ENCODE measurements around the gene CDC42SE2. TPM values are rescaled to one million over a fixed set of nuclear protein-coding genes. Genes with fewer than 3 reads are reported as not detected.
A peak's percentile ranks its signal among the peaks of the same experiment; 100 is the strongest.
"Not testable (repeated sequence)": the region's sequence is repeated elsewhere in the genome, so short reads cannot be mapped to it uniquely, and the experiment has no call there.

Gene CDC42SE2
- total RNA-seq, 2 experiments from 2014 or later = 115 to 126 TPM

DNA sequence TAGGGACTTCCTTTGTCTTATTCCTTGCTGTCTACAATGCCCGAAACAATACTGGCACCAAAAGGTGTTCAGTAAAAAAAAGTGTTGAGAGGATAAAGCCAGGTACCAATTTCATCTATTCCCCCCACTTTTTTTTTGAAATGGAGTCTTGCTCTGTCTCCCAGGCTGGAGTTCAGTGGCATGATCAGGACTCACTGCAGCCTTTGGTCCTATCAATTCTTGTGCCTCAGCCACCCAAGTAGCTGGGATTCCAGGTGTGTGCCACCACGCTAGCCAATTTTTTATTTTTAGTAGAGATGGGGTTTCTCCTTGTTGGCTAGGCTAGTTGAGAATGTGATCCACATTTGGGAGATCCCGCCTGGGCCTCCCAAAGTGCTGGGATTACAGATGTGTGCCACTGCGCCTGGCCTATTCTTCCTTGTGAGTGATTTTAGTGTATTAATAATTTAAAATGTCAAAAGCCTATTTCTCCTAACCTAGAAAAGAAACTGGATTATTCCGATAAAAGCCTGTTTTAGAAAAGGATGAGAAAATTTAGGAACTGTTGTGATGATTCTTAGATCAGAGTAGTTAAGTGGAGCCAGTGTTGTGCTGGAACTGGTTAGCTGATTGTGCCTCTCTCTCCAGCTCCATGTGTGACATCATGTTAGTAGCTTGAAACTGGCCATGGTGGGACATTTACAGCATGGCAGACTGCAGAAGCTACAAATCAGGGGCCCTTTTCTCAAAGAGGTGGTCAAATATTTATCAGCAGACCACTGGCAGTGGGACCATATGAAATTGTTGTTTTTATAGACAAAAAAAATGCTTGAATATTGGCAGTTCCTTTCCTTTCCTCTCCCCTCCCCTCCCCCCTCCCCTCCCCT is 14.3 kb downstream of the CDC42SE2 start:
- peak; percentile 14 for ATAC-seq
- CTCF ChIA-PET = interaction anchor here (0.6 to 1.5 kb wide), 3 partner anchors 13 to 105 kb away, joined by 3 to 5 read pairs (median 3); no protein-coding TSS in a partner anchor
- Mint-ChIP-seq H3K36me3 (ENCODE audit: low read depth) (peaks cover 56% of the 10 kb centered on the region), H3K9me3 (ENCODE audit: insufficient read depth) (no peaks in the 10 kb centered on the region), H3K4me3 (no peak overlapping the region), H3K27ac (peak overlapping the region; percentile 87), H3K4me1 (ENCODE audit: low read depth) (peaks cover 85% of the 10 kb centered on the region), H3K27me3 (ENCODE audit: low read depth) (no peaks in the 10 kb centered on the region)
- POLR2A ChIA-PET = interaction anchor here (1.5 to 7.4 kb wide), 2 partner anchors 13 to 113 kb away, joined by 3 to 84 read pairs; partner anchors contain the start of gene CDC42SE2
- DNase-seq = no peak

DNA sequence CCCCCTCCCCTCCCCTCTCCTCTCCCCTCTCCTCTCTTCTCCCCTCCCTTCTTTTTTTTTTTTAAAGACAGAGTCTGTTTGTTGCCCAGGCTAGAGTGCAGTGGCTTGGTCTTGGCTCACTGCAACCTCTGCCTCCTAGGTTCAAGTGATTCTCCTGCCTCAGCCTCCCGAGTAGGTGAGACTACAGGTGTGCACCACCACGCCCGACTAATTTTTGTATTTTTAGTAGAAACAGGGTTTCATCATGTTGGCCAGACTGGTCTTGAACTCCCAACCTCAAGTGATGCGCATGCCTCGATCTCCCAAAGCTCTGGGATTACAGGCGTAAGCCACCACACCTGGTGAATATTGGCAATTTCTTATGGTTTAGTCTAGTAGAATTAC is 14.9 kb downstream of the CDC42SE2 start:
- H3K27me3 Mint-ChIP-seq (ENCODE audit: low read depth); ATAC-seq; DNase-seq; H3K9me3 Mint-ChIP-seq (ENCODE audit: insufficient read depth): not testable (repeated sequence)
- Mint-ChIP-seq H3K4me1 (ENCODE audit: low read depth) (peaks cover 90% of the 10 kb centered on the region), H3K4me3 (peak overlapping the region; percentile 32), H3K36me3 (ENCODE audit: low read depth) (peaks cover 62% of the 10 kb centered on the region), H3K27ac (peak overlapping the region; percentile 83)
- ChIA-PET POLR2A (interaction anchor here (7.4 kb wide), 1 partner anchor 14 kb away, joined by 84 read pairs; the partner anchor contains the start of gene CDC42SE2), CTCF (interaction anchor here (1.5 to 4.0 kb wide), 2 partner anchors 13 to 103 kb away, joined by 5 to 24 read pairs; no protein-coding TSS in a partner anchor)

DNA sequence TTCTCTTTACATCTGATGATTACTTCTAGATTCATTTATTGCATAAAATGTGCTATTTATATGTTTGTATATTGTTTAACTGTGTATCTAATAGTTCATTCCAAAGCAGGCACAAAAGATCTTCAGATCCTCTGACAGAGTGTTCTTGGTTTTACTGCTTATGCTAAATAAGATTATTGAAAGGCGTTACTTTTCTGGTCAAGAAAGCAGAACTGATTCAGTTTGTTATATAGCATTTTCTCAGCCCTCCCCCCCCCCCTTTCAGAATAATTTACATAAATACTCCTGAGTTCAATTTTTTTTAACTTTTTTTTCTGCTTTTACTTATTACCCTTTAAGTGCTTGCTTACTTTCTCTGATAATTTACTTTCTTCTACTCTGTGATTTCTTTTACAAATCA is 15.4 kb downstream of the CDC42SE2 start:
- peaks cover 62% of the 10 kb centered on the region for H3K36me3 Mint-ChIP-seq (ENCODE audit: low read depth)
- DNase-seq (no peak), ATAC-seq (no peak)
- no peaks in the 10 kb centered on the region for H3K27me3 Mint-ChIP-seq (ENCODE audit: low read depth)
- H3K4me3 Mint-ChIP-seq = peak overlapping the region; percentile 78
- H3K9me3 Mint-ChIP-seq (ENCODE audit: insufficient read depth) = no peaks in the 10 kb centered on the region
- peak overlapping the region; percentile 85 for H3K27ac Mint-ChIP-seq
- POLR2A ChIA-PET = interaction anchor here (2.3 to 2.8 kb wide), 2 partner anchors 10 to 103 kb away, joined by 12 to 13 read pairs; no protein-coding TSS in a partner anchor
- CTCF ChIA-PET = interaction anchor here (1.5 to 4.0 kb wide), 2 partner anchors 14 to 103 kb away, joined by 5 to 24 read pairs; no protein-coding TSS in a partner anchor
- H3K4me1 Mint-ChIP-seq (ENCODE audit: low read depth) = peaks cover 89% of the 10 kb centered on the region

DNA sequence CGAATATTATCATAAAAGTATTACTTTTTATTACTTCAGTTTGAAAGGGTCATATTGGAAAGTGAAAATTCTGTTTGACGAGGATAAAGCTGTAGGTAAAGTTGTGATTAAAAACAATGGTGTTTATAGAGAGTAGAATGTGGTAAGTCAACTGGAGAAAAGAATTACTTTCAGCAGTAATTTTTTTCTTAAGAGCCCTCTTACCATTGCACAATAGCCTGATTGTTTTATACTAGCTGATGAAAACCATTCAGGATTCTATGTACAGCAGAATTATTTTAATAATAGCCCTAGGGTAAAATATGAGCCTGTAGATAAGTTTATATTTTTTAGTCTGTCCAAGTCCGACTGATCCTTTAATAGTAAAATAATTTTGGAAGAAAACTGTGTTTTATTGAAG is 16.6 kb downstream of the CDC42SE2 start:
- Mint-ChIP-seq H3K36me3 (ENCODE audit: low read depth) (peaks cover 69% of the 10 kb centered on the region), H3K4me1 (ENCODE audit: low read depth) (peaks cover 89% of the 10 kb centered on the region), H3K4me3 (peak overlapping the region; percentile 78), H3K27ac (peak overlapping the region; percentile 85), H3K9me3 (ENCODE audit: insufficient read depth) (no peaks in the 10 kb centered on the region), H3K27me3 (ENCODE audit: low read depth) (no peaks in the 10 kb centered on the region)
- ATAC-seq (no peak), DNase-seq (no peak)
- ChIA-PET CTCF (interaction anchor here (1.0 to 4.0 kb wide), 5 partner anchors 8 to 102 kb away, joined by 3 to 24 read pairs (median 6); no protein-coding TSS in a partner anchor), POLR2A (interaction anchor here (0.6 to 3.4 kb wide), 18 partner anchors 8 to 121 kb away, joined by 3 to 53 read pairs (median 4); partner anchors contain the start of gene CDC42SE2)

DNA sequence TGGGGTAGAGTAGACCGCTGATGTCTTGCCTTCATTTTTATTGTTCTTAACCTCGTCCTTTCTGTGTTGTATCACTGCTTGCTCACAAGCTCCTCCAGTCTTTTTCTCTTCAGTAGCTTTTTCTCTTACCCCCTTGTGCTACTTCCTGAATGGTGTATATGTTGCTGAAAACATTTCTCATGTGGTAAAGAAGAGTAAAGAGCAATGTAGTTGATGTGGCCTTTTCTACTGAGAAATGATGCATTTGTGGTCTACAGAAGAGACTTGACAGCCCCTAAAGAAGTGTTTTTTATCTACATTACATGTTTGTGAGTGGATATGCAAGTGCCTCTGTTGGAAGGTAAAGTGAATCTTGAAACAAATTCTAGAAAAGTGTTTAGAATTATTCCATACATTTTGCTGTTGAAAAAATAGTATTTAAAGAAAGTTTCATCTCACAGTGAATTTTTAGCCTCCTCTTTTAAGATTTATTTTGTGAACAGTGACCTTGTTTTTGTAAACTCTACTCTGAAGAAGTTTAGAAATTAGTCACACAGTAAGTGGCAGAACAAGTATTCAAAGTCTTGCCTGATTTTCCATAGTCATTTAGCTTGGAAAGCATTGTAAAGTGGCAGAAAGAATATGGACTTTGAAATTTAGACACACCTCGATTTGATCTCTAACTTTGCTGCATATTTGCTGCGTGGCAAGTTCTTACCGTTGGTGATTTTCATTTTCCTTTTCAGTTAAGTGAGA is 17.4 kb downstream of the CDC42SE2 start:
- Mint-ChIP-seq H3K27me3 (ENCODE audit: low read depth) (no peaks in the 10 kb centered on the region), H3K36me3 (ENCODE audit: low read depth) (peaks cover 71% of the 10 kb centered on the region), H3K4me1 (ENCODE audit: low read depth) (peaks cover 86% of the 10 kb centered on the region), H3K4me3 (peak overlapping the region; percentile 78), H3K27ac (peak overlapping the region; percentile 85), H3K9me3 (ENCODE audit: insufficient read depth) (no peaks in the 10 kb centered on the region)
- ChIA-PET POLR2A (interaction anchor here (0.6 to 3.4 kb wide), 20 partner anchors 8 to 133 kb away, joined by 3 to 53 read pairs (median 4); partner anchors contain the start of gene CDC42SE2), CTCF (interaction anchor here (0.6 to 4.0 kb wide), 6 partner anchors 9 to 121 kb away, joined by 3 to 24 read pairs (median 6); no protein-coding TSS in a partner anchor)
- no peak for DNase-seq
- ATAC-seq = peak; percentile 79

DNA sequence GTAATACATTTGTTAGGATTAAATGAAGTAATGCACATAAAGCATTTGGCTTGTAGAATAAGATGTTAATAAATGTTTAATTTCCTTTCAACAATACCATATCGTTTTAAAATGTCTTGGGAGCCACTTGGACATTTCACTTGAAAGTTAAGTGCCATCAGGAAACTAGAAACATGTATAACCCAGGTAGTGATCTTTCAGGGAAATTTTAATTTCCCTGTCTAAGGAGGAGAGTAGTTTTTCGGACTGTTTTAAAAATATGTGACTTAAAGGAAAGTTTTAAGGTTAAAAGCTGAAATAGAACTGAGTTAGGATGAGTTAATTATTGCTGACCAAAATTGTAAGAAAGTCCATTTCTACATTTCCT is 18.0 kb downstream of the CDC42SE2 start:
- peaks cover 75% of the 10 kb centered on the region for H3K36me3 Mint-ChIP-seq (ENCODE audit: low read depth)
- no peak for ATAC-seq
- ChIA-PET CTCF (interaction anchor here (1.4 to 4.0 kb wide), 3 partner anchors 11 to 100 kb away, joined by 5 to 24 read pairs (median 17); no protein-coding TSS in a partner anchor), POLR2A (interaction anchor here (1.1 to 3.4 kb wide), 5 partner anchors 7 to 112 kb away, joined by 3 to 53 read pairs (median 13); partner anchors contain the start of gene CDC42SE2)
- DNase-seq = no peak
- H3K9me3 Mint-ChIP-seq (ENCODE audit: insufficient read depth) = no peaks in the 10 kb centered on the region
- peaks cover 86% of the 10 kb centered on the region for H3K4me1 Mint-ChIP-seq (ENCODE audit: low read depth)
- no peaks in the 10 kb centered on the region for H3K27me3 Mint-ChIP-seq (ENCODE audit: low read depth)
- peak overlapping the region; percentile 78 for H3K4me3 Mint-ChIP-seq
- H3K27ac Mint-ChIP-seq = peak overlapping the region; percentile 85

DNA sequence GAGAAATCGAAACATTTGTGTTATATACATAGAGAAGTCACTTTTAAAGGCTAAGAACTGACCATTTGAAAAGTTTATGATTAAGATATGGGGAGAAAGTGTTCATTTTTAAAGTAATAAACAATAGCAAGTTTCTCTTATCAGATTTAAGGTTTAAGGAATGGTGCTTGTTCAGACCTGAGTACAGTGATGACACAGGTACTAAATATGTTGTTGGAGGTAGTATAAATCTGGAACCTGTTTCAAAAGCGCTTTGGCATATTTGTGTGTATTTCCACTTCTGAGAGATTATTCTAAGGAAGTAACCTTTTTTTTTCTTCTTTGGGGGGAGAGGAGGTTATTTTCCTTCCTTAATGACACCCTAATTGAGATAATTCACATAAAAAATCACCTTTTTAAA is 18.4 kb downstream of the CDC42SE2 start:
- Mint-ChIP-seq H3K4me3 (peak overlapping the region; percentile 78), H3K27me3 (ENCODE audit: low read depth) (no peaks in the 10 kb centered on the region), H3K27ac (peak overlapping the region; percentile 85), H3K4me1 (ENCODE audit: low read depth) (peaks cover 84% of the 10 kb centered on the region), H3K36me3 (ENCODE audit: low read depth) (peaks cover 74% of the 10 kb centered on the region), H3K9me3 (ENCODE audit: insufficient read depth) (no peaks in the 10 kb centered on the region)
- ChIA-PET CTCF (interaction anchor here (2.7 to 4.0 kb wide), 2 partner anchors 17 to 100 kb away, joined by 17 to 24 read pairs; no protein-coding TSS in a partner anchor), POLR2A (interaction anchor here (1.1 to 3.4 kb wide), 3 partner anchors 17 to 112 kb away, joined by 3 to 53 read pairs (median 13); partner anchors contain the start of gene CDC42SE2)
- DNase-seq (no peak), ATAC-seq (no peak)

DNA sequence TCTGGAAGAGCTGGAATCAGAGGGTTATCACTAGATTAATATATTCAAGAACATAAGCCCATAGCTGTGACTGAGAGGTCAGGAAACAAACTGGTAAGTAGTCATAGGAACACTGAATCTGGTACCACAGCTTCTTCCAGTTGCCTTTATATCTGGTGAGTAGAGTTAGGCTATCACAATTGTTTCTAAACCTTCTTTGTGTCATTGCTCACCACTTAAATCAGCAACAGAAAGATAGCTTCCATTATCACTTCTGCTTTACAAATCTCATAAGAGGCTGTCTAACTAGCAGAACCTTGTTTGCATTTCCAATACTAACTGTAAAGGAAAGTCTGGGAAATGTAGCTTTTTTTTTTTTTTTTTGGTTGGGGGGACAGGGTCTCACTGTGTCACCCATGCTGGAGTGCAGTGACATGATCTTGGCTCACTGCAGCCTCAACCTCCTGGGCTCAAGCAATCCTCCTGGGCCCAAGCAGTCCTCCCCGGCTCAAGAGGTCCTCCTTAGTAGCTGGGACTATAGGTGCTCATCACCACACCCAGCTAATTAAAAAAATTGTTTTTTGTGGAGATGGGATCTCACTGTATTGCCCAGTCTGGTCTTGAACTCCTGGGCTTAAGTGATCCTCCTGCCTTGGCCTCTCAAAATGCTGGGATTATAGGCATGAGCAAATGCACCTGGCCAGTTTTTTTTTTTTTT is 22.0 kb downstream of the CDC42SE2 start:
- peaks cover 80% of the 10 kb centered on the region for H3K4me1 Mint-ChIP-seq (ENCODE audit: low read depth)
- ATAC-seq = no peak
- peaks cover 73% of the 10 kb centered on the region for H3K36me3 Mint-ChIP-seq (ENCODE audit: low read depth)
- CTCF ChIA-PET = interaction anchor here (0.7 to 2.7 kb wide), 10 partner anchors 20 to 304 kb away, joined by 3 to 12 read pairs (median 3); partner anchors contain the start of gene CDC42SE2
- no peak overlapping the region for H3K4me3 Mint-ChIP-seq
- no peak for DNase-seq
- H3K9me3 Mint-ChIP-seq (ENCODE audit: insufficient read depth) = no peaks in the 10 kb centered on the region
- no peaks in the 10 kb centered on the region for H3K27me3 Mint-ChIP-seq (ENCODE audit: low read depth)
- H3K27ac Mint-ChIP-seq = peak overlapping the region; percentile 78
- POLR2A ChIA-PET = interaction anchor here (0.6 to 2.1 kb wide), 11 partner anchors 10 to 113 kb away, joined by 3 to 17 read pairs (median 4); partner anchors contain the start of gene CDC42SE2

DNA sequence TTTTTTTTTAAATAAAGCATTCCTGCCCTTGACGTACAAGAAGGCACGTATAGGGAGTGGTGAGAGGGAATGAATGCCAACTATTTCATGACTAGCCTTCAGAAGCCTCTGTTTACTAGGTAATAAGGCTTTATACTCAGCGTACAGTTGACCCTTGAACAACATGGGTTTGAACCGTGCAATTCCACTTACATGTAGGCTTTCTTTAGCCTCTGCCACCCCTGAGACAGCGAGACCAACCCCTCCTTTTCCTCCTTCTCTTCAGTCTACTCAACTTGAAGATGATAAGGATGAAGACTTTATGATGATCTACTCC is 22.5 kb downstream of the CDC42SE2 start:
- POLR2A ChIA-PET = interaction anchor here (0.9 to 2.1 kb wide), 5 partner anchors 18 to 96 kb away, joined by 3 to 17 read pairs (median 3); partner anchors contain the start of gene CDC42SE2
- H3K4me3 Mint-ChIP-seq = no peak overlapping the region
- ATAC-seq (no peak), DNase-seq (no peak)
- H3K36me3 Mint-ChIP-seq (ENCODE audit: low read depth) = peaks cover 71% of the 10 kb centered on the region
- H3K4me1 Mint-ChIP-seq (ENCODE audit: low read depth) = peaks cover 80% of the 10 kb centered on the region
- H3K27ac Mint-ChIP-seq = peak overlapping the region; percentile 50
- H3K9me3 Mint-ChIP-seq (ENCODE audit: insufficient read depth) = no peaks in the 10 kb centered on the region
- CTCF ChIA-PET = interaction anchor here (1.1 to 2.7 kb wide), 4 partner anchors 21 to 303 kb away, joined by 3 to 12 read pairs (median 4); no protein-coding TSS in a partner anchor
- H3K27me3 Mint-ChIP-seq (ENCODE audit: low read depth) = no peaks in the 10 kb centered on the region

DNA sequence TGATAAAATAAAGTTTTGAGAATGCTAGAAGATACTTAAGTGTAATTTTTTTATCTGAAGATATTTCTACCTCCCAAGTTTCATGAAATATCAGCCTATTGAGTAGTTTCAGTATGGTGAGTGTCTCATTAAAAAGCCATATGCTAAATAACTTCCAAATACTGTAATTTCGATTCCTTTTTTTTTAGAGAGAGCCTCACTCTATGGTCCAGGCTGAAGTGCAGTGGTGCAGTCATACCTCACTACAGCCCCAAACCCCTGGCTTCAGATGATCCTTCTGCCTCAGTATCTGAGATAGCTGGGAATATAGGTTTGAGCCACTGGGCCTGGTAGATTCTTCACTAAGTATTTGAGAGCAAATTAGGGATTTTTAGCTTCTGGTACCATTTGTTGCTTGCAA is 24.5 kb downstream of the CDC42SE2 start:
- peaks cover 73% of the 10 kb centered on the region for H3K4me1 Mint-ChIP-seq (ENCODE audit: low read depth)
- POLR2A ChIA-PET = interaction anchor here (0.6 to 3.2 kb wide), 3 partner anchors 8 to 24 kb away, joined by 3 to 44 read pairs (median 13); partner anchors contain the start of gene CDC42SE2
- no peak for ATAC-seq
- H3K27ac Mint-ChIP-seq = peak overlapping the region; percentile 87
- no peaks in the 10 kb centered on the region for H3K9me3 Mint-ChIP-seq (ENCODE audit: insufficient read depth)
- H3K36me3 Mint-ChIP-seq (ENCODE audit: low read depth) = peaks cover 60% of the 10 kb centered on the region
- H3K27me3 Mint-ChIP-seq (ENCODE audit: low read depth) = no peaks in the 10 kb centered on the region
- CTCF ChIA-PET = interaction anchor here (1.0 kb wide), 1 partner anchor 23 kb away, joined by 3 read pairs; no protein-coding TSS in a partner anchor
- H3K4me3 Mint-ChIP-seq = peak overlapping the region; percentile 77
- DNase-seq = no peak

Data from activated CD8-positive, alpha-beta T cell treated with anti-CD3 and anti-CD28 coated beads, Interleukin-2, amount 10 ng/mL, durations not matched to agents 7 days and 5 days (primary cell).